Transverse colon (tissue), 4 donors: Measurements from ENCODE around the gene TRPM3.
A peak's percentile ranks its signal among the peaks of the same experiment; 100 is the strongest.

Source experiments
- CTCF ChIP-seq, 5 experiments: fragments of 200-600 bp in 3 of 5; fragments of 450-650 bp in 2 of 5; sonication (generic) in 3 of 5; IDR thresholded peaks; 1 replicate in 2 of 5; 2 replicates in 3 of 5; pipeline ENCODE4 v1.5.1; 2016 to 2017; ENCODE audit warnings: antibody characterized with exemption in 5 of 5, inconsistent platforms in 3 of 5, mild to moderate bottlenecking in 2 of 5, moderate library complexity in 1 of 5
- EP300 ChIP-seq: sonication (generic); formaldehyde crosslinking; IDR thresholded peaks from one replicate; pipeline ENCODE4 v1.6.1; 2017; ENCODE audit warnings: antibody characterized with exemption, low read depth
- POLR2A ChIP-seq: fragments of 450-650 bp; IDR thresholded peaks from one replicate; pipeline ENCODE4 v1.6.1; 2016; ENCODE audit warnings: antibody characterized with exemption, mild to moderate bottlenecking, moderate library complexity
- POLR2AphosphoS5 ChIP-seq, 3 donors: sonication (generic); formaldehyde crosslinking; IDR thresholded peaks; one replicate each; pipeline ENCODE4 v1.6.1; 2016; ENCODE audit warnings: antibody characterized with exemption in 3 of 3

- peak; percentile 75 to 93 (median 84) for TF ChIP-seq CTCF (IDR thresholded peaks at IDR 0.05)
- no peak for TF ChIP-seq POLR2A
- TF ChIP-seq EP300 = no peak
- peak in 2 of 3 donors; percentile 23 to 58 for TF ChIP-seq POLR2AphosphoS5 (IDR thresholded peaks at IDR 0.05)
These were observed 636.9 kb downstream of the TRPM3 start for GRCh38 chr9:70484232-70485130.
